Thyroid gland (tissue), 4 donors: ENCODE data around the gene PHF21A.

Experiments used
- POLR2A ChIP-seq, 2 donors: fragments of 450-650 bp; IDR thresholded peaks; one replicate each; pipeline ENCODE4 v1.6.1; 2017; ENCODE audit warnings: antibody characterized with exemption in 2 of 2, mild to moderate bottlenecking in 2 of 2, moderate library complexity in 1 of 2
- TF ChIP-seq, protein P1 (sequence below), 6 experiments: fragments of 200-600 bp in 3 of 6; fragments of 450-650 bp in 3 of 6; sonication (generic) in 3 of 6; IDR thresholded peaks; one replicate each; pipeline ENCODE4 v1.5.1; 2016 to 2019; ENCODE audit warnings: antibody characterized with exemption in 6 of 6, mild to moderate bottlenecking in 2 of 6, inconsistent platforms in 1 of 6, moderate library complexity in 1 of 6

DNA sequence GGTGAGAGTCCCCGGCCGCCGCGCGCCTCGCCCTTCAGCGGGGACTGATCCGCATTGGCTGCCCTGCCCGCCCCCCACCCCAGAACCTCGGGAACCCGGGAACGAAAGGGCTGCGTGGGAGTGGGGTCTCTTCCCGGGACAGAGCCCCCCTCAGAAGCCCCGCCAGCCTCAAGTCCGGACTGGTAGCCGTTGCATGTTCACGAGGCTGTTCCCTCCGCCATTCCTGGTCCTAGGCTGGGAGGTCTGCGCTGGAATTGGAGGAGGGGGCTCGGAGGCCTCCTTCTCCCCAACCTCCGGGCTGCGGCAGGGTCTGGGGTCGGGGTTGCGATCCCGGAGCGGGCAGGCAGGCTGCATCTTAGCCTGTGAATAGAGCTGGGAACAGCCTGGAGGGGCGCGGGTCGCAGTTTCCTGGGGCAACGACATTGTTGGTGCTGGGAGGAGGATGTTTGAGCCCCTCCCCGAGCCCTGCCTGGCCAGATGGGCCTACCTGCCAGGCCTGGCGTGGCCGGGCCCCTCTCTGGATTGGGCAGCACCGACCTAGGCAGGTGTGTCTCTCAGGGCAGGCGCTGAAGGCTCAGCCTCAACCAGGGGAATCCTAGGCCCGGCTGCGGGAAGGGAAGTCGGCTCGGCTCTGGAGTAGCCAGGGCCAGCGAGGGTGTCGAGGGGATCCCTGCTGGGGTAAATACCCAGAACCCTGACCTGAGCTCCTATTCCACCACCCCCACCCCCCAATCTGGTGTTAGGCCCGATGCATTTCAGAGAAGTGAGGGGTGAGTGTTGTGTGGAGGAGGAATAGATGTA lies 235.1 kb downstream of the PHF21A start:
- no peak for TF ChIP-seq POLR2A (IDR thresholded peaks at IDR 0.05)
- TF ChIP-seq, protein P1, sequence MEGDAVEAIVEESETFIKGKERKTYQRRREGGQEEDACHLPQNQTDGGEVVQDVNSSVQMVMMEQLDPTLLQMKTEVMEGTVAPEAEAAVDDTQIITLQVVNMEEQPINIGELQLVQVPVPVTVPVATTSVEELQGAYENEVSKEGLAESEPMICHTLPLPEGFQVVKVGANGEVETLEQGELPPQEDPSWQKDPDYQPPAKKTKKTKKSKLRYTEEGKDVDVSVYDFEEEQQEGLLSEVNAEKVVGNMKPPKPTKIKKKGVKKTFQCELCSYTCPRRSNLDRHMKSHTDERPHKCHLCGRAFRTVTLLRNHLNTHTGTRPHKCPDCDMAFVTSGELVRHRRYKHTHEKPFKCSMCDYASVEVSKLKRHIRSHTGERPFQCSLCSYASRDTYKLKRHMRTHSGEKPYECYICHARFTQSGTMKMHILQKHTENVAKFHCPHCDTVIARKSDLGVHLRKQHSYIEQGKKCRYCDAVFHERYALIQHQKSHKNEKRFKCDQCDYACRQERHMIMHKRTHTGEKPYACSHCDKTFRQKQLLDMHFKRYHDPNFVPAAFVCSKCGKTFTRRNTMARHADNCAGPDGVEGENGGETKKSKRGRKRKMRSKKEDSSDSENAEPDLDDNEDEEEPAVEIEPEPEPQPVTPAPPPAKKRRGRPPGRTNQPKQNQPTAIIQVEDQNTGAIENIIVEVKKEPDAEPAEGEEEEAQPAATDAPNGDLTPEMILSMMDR (IDR thresholded peaks at IDR 0.05), result no peak
